ENCODE measurements around the gene GPD2. TPM values are rescaled to one million over a fixed set of nuclear protein-coding genes. Genes with fewer than 3 reads are reported as not detected.

The GPD2 gene
- total and polyA plus RNA-seq, 2 donors from 2014 or later, result 6.2 to 32.3 TPM

DNA sequence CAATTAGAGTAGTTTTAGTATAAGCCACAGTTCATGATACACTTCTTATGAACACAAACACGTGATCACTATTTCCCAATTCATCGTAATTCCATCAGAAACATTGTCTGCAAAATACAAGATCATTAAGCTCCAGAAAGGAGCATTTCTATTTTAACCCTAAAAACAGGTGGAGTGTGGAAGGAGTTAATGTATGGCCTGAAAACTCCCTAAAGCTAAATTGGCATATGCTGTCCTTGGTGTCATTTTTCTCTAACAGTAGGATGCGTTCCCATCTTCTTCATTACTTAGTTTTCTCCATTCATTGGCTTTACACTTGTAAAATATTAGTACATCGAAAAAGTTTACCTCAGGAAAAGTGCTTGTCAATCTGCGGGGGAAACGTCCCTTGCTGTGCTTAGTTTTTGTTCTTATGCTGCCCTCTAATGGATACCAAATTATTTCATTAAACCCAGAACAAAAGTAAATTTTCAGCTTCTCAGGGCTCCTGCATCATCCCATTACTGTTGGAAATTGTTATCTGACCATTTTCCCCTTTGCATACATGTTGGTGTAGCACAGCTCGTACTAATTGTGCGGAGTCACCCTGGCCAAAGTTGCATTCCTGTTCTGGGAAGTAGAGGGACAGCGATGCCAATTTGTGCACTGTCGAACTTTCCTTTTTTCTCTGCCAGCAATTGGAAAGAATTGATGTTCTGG is 153.4 kb downstream of the GPD2 start:
- Histone ChIP-seq H3K4me1 (ENCODE audit: control insufficient read depth in 2 of 3, insufficient read depth in 2 of 3, low read depth in 1 of 3, low read length in 3 of 3) (peaks cover 0 to 3% (median 0%) of the 10 kb centered on the region in 3 donors), H3K9ac (ENCODE audit: low read length in 3 of 3) (no peak overlapping the region), H3K27ac (ENCODE audit: low read depth in 2 of 2, low read length in 2 of 2) (no peak overlapping the region), H3K4me3 (ENCODE audit: low read length in 3 of 3) (no peak overlapping the region), H3K27me3 (ENCODE audit: control insufficient read depth, insufficient read depth, low read length) (no peaks in the 10 kb centered on the region), H3K9me3 (ENCODE audit: control insufficient read depth in 2 of 3, insufficient read depth in 1 of 3, low read length in 3 of 3) (no peaks in the 10 kb centered on the region), H3K36me3 (ENCODE audit: control insufficient read depth in 2 of 3, insufficient read depth in 3 of 3, low read length in 3 of 3) (no peaks in the 10 kb centered on the region)
- FAIRE-seq, result peak; percentile 70
- TF ChIP-seq, protein P1, sequence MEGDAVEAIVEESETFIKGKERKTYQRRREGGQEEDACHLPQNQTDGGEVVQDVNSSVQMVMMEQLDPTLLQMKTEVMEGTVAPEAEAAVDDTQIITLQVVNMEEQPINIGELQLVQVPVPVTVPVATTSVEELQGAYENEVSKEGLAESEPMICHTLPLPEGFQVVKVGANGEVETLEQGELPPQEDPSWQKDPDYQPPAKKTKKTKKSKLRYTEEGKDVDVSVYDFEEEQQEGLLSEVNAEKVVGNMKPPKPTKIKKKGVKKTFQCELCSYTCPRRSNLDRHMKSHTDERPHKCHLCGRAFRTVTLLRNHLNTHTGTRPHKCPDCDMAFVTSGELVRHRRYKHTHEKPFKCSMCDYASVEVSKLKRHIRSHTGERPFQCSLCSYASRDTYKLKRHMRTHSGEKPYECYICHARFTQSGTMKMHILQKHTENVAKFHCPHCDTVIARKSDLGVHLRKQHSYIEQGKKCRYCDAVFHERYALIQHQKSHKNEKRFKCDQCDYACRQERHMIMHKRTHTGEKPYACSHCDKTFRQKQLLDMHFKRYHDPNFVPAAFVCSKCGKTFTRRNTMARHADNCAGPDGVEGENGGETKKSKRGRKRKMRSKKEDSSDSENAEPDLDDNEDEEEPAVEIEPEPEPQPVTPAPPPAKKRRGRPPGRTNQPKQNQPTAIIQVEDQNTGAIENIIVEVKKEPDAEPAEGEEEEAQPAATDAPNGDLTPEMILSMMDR (IDR thresholded peaks at IDR 0.05; ENCODE audit: borderline replicate concordance, extremely low read depth, insufficient read depth), result peak; percentile 32
- intact Hi-C loops (cut with DNase I), result no loop called here
- peak in 2 of 5 donors; percentile 49 to 66 for DNase-seq

DNA sequence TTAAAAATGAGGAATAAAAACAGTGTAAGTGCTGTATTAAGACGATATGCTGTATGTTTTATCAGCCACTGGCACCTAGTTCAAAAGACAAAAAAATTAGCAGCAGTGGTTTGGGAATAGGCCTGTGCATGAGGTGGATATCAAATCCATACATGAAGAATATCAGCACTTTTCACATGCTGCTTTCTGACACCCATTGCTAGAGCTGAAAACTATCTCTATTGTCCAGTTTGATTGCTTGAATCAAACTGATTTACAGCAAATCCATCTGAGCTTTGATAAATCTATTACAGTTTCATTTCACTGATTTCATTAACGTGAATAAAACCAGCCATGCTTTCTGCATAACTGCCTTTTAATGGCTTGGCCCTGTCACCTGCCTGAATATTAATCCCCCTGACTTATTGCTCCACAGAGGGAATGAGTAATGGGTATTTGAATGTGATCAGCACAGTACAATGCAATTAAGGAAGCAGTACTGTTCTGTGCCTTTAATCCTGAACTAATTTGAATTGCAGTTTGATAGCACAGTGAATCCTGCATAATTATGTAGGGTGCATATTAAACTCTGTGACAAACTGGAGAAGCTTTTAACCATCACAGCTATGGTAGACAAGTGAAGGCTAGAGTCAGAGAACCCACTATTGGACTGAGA is 154.0 kb downstream of the GPD2 start:
- Histone ChIP-seq H3K27ac (ENCODE audit: low read depth in 2 of 2, low read length in 2 of 2) (no peak overlapping the region), H3K4me3 (ENCODE audit: low read length in 3 of 3) (no peak overlapping the region), H3K9ac (ENCODE audit: low read length in 3 of 3) (no peak overlapping the region), H3K27me3 (ENCODE audit: control insufficient read depth, insufficient read depth, low read length) (no peaks in the 10 kb centered on the region), H3K4me1 (ENCODE audit: control insufficient read depth in 2 of 3, insufficient read depth in 2 of 3, low read depth in 1 of 3, low read length in 3 of 3) (peaks cover 0 to 3% (median 0%) of the 10 kb centered on the region in 3 donors), H3K36me3 (ENCODE audit: control insufficient read depth in 2 of 3, insufficient read depth in 3 of 3, low read length in 3 of 3) (no peaks in the 10 kb centered on the region), H3K9me3 (ENCODE audit: control insufficient read depth in 2 of 3, insufficient read depth in 1 of 3, low read length in 3 of 3) (no peaks in the 10 kb centered on the region)
- intact Hi-C loops (cut with DNase I), result no loop called here
- no peak for FAIRE-seq
- TF ChIP-seq, protein P1 (IDR thresholded peaks at IDR 0.05; ENCODE audit: borderline replicate concordance, extremely low read depth, insufficient read depth), result no peak
- DNase-seq, result no peak

GRCh38 chr2:156592809-156593593 is 156.8 kb downstream of the GPD2 start:
- intact Hi-C loops (cut with DNase I), result no loop called here
- Histone ChIP-seq H3K27ac (ENCODE audit: low read depth in 2 of 2, low read length in 2 of 2) (no peak overlapping the region), H3K4me3 (ENCODE audit: low read length in 3 of 3) (no peak overlapping the region), H3K4me1 (ENCODE audit: control insufficient read depth in 2 of 3, insufficient read depth in 2 of 3, low read depth in 1 of 3, low read length in 3 of 3) (peaks cover 0 to 3% (median 0%) of the 10 kb centered on the region in 3 donors), H3K9me3 (ENCODE audit: control insufficient read depth in 2 of 3, insufficient read depth in 1 of 3, low read length in 3 of 3) (no peaks in the 10 kb centered on the region), H3K27me3 (ENCODE audit: control insufficient read depth, insufficient read depth, low read length) (no peaks in the 10 kb centered on the region), H3K36me3 (ENCODE audit: control insufficient read depth in 2 of 3, insufficient read depth in 3 of 3, low read length in 3 of 3) (no peaks in the 10 kb centered on the region), H3K9ac (ENCODE audit: low read length in 3 of 3) (no peak overlapping the region)
- no peak for FAIRE-seq
- DNase-seq, result no peak
- TF ChIP-seq, protein P1 (IDR thresholded peaks at IDR 0.05; ENCODE audit: borderline replicate concordance, extremely low read depth, insufficient read depth), result no peak

Data from kidney (tissue), 14 donors.